Cardiac septum (tissue), 1 donor: Measurements from ENCODE around the gene MPC1L. TPM values are rescaled to one million over a fixed set of nuclear protein-coding genes. Genes with fewer than 3 reads are reported as not detected.
A peak's percentile ranks its signal among the peaks of the same experiment; 100 is the strongest.

Source experiments
- DNase-seq: peaks from one replicate; pipeline ENCODE4 v3.0.0-alpha.2; 2020; ENCODE audit warnings: low spot score
- intact Hi-C: fragments of 100-400 bp; cut with DNase I; formaldehyde crosslinking; loops from one replicate; pipeline ENCODE4 v1.14.0; 2022
- total RNA-seq: library from RNA; stranded (reverse); fragmentation: NEBNext Ultra II Directional; extraction: Animal tissue kit (Norgen Biotek cat#: 25700); gene quantifications from one replicate; pipeline ENCODE4 v1.2.1, GENCODE V29; 2021
- donor health status: DM: no; HTN: no; CAD: no.

The MPC1L gene
- total RNA-seq, 1 donor from 2014 or later: not detected

- DNase-seq: no peak
- intact Hi-C loops: no loop called here
Measured at GRCh38 chrX:40623665-40624064, 437 bp downstream of the MPC1L start.

- DNase-seq: no peak
- intact Hi-C loops: no loop called here
Measured at GRCh38 chrX:40625294-40625693, 2.1 kb downstream of the MPC1L start.

DNA sequence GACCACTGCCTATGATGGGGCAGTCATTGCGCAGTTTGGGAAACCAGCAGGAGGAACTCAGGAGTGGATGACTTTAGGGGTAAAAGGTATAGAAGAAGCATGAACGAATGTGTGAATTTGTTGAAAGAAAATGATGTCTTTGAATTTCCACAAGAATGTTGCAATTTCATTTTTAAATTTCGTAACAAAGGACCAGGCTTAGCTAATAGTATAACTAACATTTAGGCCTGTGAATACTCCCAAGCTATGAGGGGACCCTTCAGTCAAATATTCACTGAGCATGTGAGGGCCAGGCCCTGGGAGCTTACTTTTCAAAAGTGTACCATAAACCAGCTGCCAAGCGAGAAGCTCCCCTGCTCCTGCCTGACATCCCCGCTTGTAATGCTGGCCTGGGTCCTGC, 5.3 kb downstream of the MPC1L start:
- intact Hi-C loops: no loop called here
- no peak for DNase-seq

GRCh38 chrX:40632199-40632598, 9.0 kb downstream of the MPC1L start:
- intact Hi-C loops: no loop called here
- no peak for DNase-seq

DNA sequence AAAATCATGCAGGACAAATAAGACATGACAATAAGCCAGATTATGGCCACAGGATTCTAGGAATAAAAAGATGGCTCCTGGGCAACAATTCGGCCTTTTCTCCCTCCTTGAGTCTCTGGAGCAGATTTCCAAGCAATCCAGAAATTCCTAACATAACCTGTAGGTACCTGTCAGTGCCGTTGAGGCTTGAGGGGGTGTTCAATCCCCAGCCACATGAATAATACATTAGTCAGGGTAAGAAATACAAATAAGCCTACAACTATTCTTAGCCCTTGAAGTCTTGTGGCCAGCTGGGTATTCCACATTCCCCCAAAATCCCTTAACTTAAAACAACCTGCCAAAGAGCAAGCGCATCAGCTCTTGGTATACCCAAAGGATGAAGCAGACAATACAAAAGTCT, 14.5 kb downstream of the MPC1L start:
- intact Hi-C loops: no loop called here
- DNase-seq: no peak

- intact Hi-C loops: loop anchor here (10.0 kb wide), 2 partner anchors 99 to 611 kb away; no protein-coding TSS in a partner anchor
- DNase-seq: no peak
Measured at GRCh38 chrX:40644176-40644575, 20.9 kb downstream of the MPC1L start.

DNA sequence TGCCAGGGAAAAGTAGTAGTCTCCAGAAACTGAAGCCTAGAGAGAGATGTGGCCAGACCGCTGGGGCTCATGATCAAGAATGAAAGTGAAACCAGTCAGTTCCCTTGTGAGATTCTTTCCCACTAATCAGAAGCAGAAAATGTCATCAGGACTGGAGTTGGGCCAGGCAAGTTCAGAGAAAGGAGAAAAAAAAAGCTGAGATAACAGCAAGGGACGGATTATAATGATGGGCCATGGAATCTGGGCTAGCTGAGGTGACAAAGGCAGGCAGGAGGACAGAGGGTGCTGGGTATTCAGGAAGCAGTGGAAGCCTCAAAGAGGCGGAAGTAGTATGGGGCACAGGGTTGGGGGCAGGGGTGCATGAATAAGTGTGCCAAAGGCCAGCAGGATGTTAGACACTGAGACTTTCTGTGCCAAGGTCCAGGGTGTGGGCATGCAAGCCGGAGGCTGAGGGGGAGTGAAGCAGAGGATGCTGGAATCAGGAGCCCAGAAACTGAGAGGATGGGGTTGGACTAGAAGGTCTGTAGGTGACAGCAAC, 21.7 kb downstream of the MPC1L start:
- intact Hi-C loops: loop anchor here (5.0 to 10.0 kb wide), 3 partner anchors 92 to 610 kb away; partner anchors contain the start of gene MED14
- no peak for DNase-seq

DNA sequence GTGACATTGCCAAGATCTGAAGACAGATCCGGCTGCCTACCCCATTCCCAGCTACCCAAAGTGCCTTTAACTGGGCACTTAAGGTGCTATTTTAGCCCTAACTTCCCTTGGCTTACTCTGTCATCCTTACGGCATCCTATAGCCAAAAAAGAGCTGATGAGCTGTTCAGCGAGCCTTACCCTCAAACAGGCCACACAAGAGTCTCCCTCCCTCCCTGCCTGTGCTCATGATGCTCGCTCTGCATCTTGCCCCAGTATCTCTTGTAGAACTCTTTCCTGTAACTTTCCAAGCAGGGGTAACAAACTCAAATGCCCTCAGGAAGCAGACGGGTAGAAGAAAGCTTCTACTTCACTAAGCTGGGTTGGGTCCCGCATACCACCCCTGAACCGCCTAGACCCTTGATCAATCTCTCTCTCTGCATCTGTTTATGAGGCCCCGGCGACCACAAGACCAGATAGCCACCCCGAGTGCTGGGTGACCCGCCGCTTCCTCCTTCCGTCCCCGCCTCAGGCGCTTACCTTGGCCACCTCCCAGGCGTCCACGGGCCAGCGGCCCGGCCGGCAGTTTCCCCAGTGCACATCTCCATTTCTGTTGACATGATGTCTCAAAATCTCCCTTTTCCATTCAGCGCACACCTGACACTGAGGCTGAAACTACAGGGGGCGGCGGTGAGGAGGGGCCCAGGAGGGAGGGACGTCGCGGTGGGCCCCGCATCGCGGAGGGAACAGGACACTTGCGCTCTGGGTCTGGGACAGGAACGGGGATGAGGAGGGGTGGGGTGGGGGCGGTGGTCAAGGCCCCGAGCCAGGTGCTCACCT, 23.5 kb downstream of the MPC1L start:
- DNase-seq: peak; percentile 81
- intact Hi-C loops: loop anchor here (2.0 to 10.0 kb wide), 4 partner anchors 91 to 608 kb away; partner anchors contain the start of genes MED14 and USP9X

DNA sequence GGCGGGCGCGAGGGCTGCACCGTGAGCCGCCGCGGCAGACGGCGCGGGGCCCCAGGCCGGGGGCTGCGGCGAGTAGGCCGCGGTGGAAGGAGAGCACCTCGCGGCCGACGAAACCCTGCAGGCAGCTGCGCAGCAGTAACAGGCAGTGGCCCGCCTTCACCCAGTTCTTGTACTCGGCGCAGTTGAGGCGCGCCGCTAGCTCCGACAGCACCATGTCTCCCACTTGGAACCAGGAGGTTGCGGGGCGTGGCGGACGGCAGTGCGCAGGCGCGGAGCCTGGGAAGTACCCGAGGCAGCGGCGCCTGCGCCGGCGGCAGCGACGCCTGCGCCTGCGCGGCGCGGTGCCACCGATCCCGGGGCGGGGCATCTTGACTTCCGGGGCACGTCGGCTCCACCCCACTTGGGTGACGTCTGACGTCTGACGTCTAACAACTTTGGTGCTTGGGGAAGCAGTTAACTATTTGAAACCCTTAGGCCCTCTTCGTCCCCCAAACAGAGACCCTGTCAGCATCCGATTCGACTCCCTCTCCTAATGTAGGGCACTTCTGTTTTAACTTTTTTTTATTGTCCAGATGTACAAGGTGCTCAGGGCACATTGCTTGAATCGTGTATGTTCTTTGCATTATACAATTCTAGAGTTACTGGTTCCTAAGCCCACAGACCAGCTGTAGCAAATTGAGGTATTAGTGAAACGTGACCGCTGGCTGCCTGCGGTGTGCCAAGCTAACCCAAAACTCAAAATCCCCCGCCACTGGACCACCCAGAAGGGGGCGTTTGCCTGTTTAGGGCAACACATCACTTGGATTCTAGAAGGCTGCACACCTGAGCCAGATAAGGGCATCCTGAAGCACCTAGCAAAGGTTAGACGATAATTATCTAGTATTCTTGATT, 24.3 kb downstream of the MPC1L start, which contains the start of gene CXorf38:
TSS of gene CXorf38 (minus strand) at position 255 of the 891 bp plus-strand sequence. CDS start at position 214, 41 bp downstream.
- peak; percentile 96 for DNase-seq
- intact Hi-C loops: loop anchor here (2.0 to 10.0 kb wide), 4 partner anchors 90 to 607 kb away; partner anchors contain the start of genes MED14 and USP9X

DNA sequence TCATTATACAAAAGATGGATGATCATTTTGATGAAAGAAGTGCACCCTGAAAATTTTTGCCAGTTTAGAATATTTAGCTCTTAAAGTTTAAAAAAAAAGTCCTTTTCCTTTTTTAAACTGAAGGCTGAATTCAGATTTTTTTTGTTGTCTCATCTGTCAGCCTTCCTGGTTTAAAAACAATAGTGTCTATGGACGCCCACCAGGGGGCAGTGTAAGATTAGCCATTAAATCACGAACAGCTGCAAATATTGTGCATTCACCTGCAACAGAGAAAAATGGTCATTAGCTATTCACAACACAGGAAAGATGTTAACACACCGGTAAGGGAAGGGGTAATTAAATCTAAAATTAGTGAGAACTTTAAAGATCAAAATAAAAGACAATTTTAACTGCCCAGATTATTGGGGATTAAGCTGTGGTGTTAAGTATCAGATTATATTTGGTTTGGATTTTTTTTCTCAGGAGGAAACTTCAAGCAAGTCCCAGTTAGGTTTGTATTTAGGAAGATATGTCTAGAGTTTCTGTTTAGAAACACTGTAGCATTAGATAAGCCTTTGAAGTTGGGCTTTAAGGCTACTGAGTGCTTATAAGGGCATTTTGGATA, 28.5 kb downstream of the MPC1L start:
- intact Hi-C loops: loop anchor here (2.0 to 5.0 kb wide), 2 partner anchors 143 to 466 kb away; no protein-coding TSS in a partner anchor
- no peak for DNase-seq

GRCh38 chrX:40652664-40653063, 29.4 kb downstream of the MPC1L start:
- intact Hi-C loops: loop anchor here (5.0 kb wide), 1 partner anchor 465 kb away; no protein-coding TSS in a partner anchor
- no peak for DNase-seq

- intact Hi-C loops: loop anchor here (5.0 kb wide), 1 partner anchor 464 kb away; no protein-coding TSS in a partner anchor
- no peak for DNase-seq
Measured at GRCh38 chrX:40653535-40653934, 30.3 kb downstream of the MPC1L start.

DNA sequence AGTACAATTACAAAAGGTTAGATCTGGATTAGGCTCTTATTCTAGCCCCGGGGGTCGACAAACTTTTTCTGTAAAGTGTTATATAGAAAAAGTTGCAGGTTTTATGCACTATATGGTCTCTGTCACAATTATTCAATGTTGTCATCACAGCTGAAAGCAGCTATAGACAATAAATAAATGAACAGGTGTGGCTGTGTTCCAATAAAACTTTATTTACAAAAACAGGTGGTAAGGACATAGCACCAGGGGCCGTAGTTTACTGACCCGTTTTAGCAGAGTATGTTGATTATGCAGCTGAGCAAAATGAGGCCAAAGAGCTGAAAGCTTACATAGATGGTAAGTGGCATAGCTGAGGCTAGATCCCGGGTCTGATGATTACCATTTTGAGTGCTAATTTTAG, 37.2 kb downstream of the MPC1L start:
- intact Hi-C loops: no loop called here
- no peak for DNase-seq

DNA sequence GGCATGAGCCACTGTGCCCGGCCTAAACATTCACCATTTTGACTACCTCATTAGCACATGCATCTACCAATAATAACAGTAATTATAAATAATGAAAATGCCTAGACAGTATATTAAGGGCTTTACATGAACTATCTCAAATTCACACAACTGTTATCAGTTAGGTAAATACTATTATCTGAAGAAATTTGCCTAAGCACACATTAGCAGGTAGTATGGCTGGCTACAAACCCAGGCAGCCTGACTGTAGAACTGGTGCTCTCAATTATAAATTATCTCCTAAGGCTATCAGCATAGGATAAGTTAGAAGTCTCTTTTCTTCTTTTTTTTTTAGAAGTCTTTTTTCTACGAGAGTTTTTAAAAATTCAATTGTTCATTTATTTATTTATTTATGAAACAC, 38.3 kb downstream of the MPC1L start:
- intact Hi-C loops: no loop called here
- no peak for DNase-seq

GRCh38 chrX:40663078-40663740, 40.0 kb downstream of the MPC1L start:
- intact Hi-C loops: no loop called here
- DNase-seq: no peak

DNA sequence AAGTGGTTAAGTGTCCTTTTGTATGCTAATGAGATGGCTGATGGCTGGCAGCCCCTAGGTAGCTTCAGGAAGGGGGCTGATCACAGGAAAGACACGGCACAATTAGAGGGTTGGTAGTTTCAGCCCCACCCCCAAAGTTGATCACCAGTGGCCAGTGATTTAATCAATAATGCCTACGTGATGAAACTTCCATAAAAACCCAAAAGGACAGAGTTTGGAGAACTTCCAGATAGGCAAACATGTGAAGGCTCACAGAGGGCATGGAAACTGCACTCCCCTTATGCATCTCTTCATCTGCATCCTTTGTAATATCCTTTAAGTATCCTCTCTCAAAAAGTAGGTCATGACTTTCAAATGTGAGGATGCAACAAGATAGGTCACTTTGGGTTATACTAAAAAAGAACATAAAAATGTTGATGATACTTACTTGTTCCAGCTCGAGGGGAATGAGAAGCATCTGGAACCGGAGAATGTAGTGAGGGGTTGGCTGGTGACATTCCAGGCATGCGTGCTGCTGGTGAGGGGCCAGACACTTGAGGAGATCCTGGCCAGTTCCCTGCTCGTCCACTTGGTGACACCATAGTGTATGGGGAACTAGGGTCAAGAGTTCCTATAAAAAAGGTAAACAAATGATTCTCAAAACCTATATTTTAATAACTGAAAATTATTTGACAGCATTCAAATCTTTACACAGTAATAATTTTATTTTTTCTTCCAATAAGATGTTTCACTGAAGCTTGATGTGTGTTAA, 40.8 kb downstream of the MPC1L start:
- intact Hi-C loops: no loop called here
- no peak for DNase-seq

DNA sequence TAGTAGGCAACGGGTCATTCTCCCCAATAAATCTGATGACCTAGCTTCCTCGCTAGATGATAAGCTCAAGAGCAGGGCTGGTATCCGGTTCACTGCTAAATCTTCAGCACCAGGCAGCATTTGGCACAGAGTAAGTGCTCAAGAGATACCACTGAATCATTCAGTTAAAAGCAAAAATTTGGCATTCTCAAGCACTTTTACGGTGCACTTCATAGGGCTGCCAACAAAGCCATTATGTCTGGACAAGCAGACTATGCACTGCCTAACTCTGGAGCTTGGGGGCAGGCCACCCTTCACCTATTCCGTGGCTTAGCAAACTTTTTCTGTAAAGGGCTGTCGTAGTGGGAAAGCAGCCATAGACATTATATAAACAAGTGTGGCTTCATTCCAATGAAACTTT, 47.9 kb downstream of the MPC1L start:
- intact Hi-C loops: no loop called here
- no peak for DNase-seq
